Vagina (tissue), 2 donors: Measurements from ENCODE around the gene SAPCD1.

Source experiments
- CTCF ChIP-seq, 3 experiments: fragments of 450-650 bp in 2 of 3; fragments of 200-600 bp in 1 of 3; sonication (generic) in 1 of 3; IDR thresholded peaks; one replicate each; pipeline ENCODE4 v1.5.1; 2017 to 2019; ENCODE audit warnings: antibody characterized with exemption in 3 of 3, mild to moderate bottlenecking in 2 of 3, moderate library complexity in 2 of 3
- POLR2AphosphoS5 ChIP-seq, 2 donors: sonication (generic); formaldehyde crosslinking; IDR thresholded peaks; one replicate each; pipeline ENCODE4 v1.9.0; 2017; ENCODE audit warnings: antibody characterized with exemption in 2 of 2, mild to moderate bottlenecking in 2 of 2, low read depth in 1 of 2; ENCODE audit not compliant: insufficient read depth in 1 of 2

- TF ChIP-seq CTCF (IDR thresholded peaks at IDR 0.05), result no peak
- no peak for TF ChIP-seq POLR2AphosphoS5 (IDR thresholded peaks at IDR 0.05; ENCODE audit: insufficient read depth in 1 of 2, low read depth in 1 of 2)
Observed at GRCh38 chr6:31737315-31737990, 25.0 kb upstream of the SAPCD1 start.
